GM19467 (cell line): ENCODE measurements around the gene TIMM44.
"Not testable (repeated sequence)": the region's sequence is repeated elsewhere in the genome, so short reads cannot be mapped to it uniquely, and the experiment has no call there.

Experiments used
- ATAC-seq: cut with Tn5 transposase; IDR thresholded peaks from one replicate; pipeline ENCODE4 v1.9.1; 2021; ENCODE audit warnings: mild to moderate bottlenecking, moderate library complexity; ENCODE audit not compliant: unreplicated experiment

Gene TIMM44

GRCh38 chr19:7903244-7904073 lies 40.0 kb downstream of the TIMM44 start, which contains the start of gene MAP2K7:
MAP2K7 (plus strand) TSS chr19:7903877; CDS start chr19:7903945, 68 bp downstream.
- peak; percentile 78 for ATAC-seq

- no peak for ATAC-seq
Observed at GRCh38 chr19:7902796-7903243, 40.6 kb downstream of the TIMM44 start.

- ATAC-seq, result no peak
Observed at GRCh38 chr19:7901337-7901736, 42.1 kb downstream of the TIMM44 start.

- no peak for ATAC-seq
Observed at GRCh38 chr19:7900931-7901330, 42.5 kb downstream of the TIMM44 start.

GRCh38 chr19:7900401-7900870 lies 43.0 kb downstream of the TIMM44 start:
- ATAC-seq, result no peak

- no peak for ATAC-seq
Observed at GRCh38 chr19:7899751-7900378, 43.6 kb downstream of the TIMM44 start.

GRCh38 chr19:7898967-7899366 lies 44.5 kb downstream of the TIMM44 start:
- no peak for ATAC-seq

- no peak for ATAC-seq
Observed at GRCh38 chr19:7897292-7897691, 46.2 kb downstream of the TIMM44 start.

- no peak for ATAC-seq
Observed at GRCh38 chr19:7895565-7895964, 47.9 kb downstream of the TIMM44 start.

- no peak for ATAC-seq
Observed at GRCh38 chr19:7894612-7895309, 48.7 kb downstream of the TIMM44 start.

GRCh38 chr19:7893362-7894101 lies 49.9 kb downstream of the TIMM44 start:
- not testable (repeated sequence) for ATAC-seq

GRCh38 chr19:7888826-7889217 lies 54.6 kb downstream of the TIMM44 start:
- ATAC-seq, result no peak

GRCh38 chr19:7888145-7888825 lies 55.2 kb downstream of the TIMM44 start, which contains the start of gene LRRC8E:
LRRC8E (plus strand) TSS chr19:7888510; CDS start chr19:7895604, 7,094 bp downstream.
- ATAC-seq, result no peak

- no peak for ATAC-seq
Observed at GRCh38 chr19:7887408-7888144, 55.9 kb downstream of the TIMM44 start.

- ATAC-seq, result no peak
Observed at GRCh38 chr19:7885818-7886217, 57.6 kb downstream of the TIMM44 start.

GRCh38 chr19:7883796-7884570 lies 59.5 kb downstream of the TIMM44 start:
- no peak for ATAC-seq

GRCh38 chr19:7883105-7883504 lies 60.4 kb downstream of the TIMM44 start:
- no peak for ATAC-seq

- no peak for ATAC-seq
Observed at GRCh38 chr19:7881910-7882309, 61.6 kb downstream of the TIMM44 start.

- ATAC-seq, result no peak
Observed at GRCh38 chr19:7879836-7880235, 63.6 kb downstream of the TIMM44 start.
